ENCODE data around the gene KPTN.

- TF ChIP-seq CTCF (IDR thresholded peaks at IDR 0.05) (no peak), EZH2 (IDR thresholded peaks at IDR 0.05; ENCODE audit: borderline replicate concordance, insufficient read depth, low read depth, low read length, poor library complexity, severe bottlenecking) (no peak)
Observed at GRCh38 chr19:47429140-47429793, 54.8 kb downstream of the KPTN start.
